Measurements from ENCODE around the gene COPS6. TPM values are rescaled to one million over a fixed set of nuclear protein-coding genes. Genes with fewer than 3 reads are reported as not detected.

Gene COPS6
- 413 and 435 TPM in 2 replicates for polyA plus RNA-seq (2012; rRNA removed)
- 340 and 388 TPM in 2 replicates for polyA plus RNA-seq (2012; cell fraction: cytosol; rRNA removed)
- 259 and 284 TPM in 2 replicates for polyA plus RNA-seq (2012; cell fraction: nucleus; rRNA removed)

DNA sequence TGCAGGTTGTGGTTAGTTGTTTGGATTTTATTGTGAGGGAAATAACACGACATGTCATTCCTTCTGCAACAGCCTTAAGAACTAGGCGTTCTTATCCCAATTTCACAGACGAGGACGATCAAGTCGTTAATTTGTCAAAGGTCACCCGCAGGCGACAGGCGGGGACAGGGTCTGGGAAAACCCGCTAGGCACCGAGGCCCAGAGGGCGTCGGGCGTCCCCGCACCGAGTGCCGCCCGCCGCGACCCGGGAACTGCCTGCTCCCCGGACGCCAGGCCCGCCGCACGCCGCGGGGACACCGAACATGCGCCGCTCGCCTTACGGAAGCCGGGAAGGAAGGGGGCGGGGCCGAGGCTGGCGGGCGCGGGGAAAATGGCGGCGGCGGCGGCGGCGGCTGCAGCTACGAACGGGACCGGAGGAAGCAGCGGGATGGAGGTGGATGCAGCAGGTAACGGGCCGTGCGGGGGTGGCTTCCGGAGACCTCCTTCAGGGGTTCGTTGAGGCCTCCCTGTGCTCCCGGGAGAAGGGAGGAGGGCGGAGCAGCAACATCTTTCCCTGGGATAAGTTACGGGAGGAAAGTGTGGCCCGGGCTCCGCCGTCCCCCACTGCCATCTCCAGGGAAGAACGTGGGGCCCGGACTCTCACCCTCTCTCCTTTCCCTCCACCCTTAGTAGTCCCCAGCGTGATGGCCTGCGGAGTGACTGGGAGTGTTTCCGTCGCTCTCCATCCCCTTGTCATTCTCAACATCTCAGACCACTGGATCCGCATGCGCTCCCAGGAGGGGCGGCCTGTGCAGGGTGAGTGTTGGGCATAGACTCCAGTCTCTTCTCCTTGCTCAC lies at the start of gene COPS6:
Gene COPS6, plus strand, starts transcription at position 349 of the 837 bp plus-strand sequence. Its CDS starts 22 bp downstream, at position 371.
- Histone ChIP-seq H3K4me2 (peak within 1 kb of the TSS; percentile 93), H3K27me3 (ENCODE audit: insufficient read depth) (no peaks in the 10 kb centered on the region), H3K9me3 (no peaks in the 10 kb centered on the region), H3K27ac (ENCODE audit: low read depth in 2 of 2, low read length in 1 of 2) (peak within 1 kb of the TSS; percentile 84 to 98), H3K4me3 (ENCODE audit: low read depth in 2 of 2, low read length in 1 of 2) (peak within 1 kb of the TSS; percentile 71 to 87), H3K4me1 (ENCODE audit: control insufficient read depth in 1 of 2, insufficient read depth in 2 of 2, low read depth in 1 of 2, low read length in 1 of 2) (peaks cover 25 to 33% of the 10 kb centered on the region in 2 experiments; a peak in 3 of 4 replicates), H3F3A (replicated peaks; ENCODE audit: insufficient read depth) (peaks cover 72% of the 10 kb centered on the region), H3K36me3 (replicated peaks in 1 of 2; ENCODE audit: control insufficient read depth in 1 of 2, insufficient read depth in 2 of 2, low read length in 1 of 2) (peaks cover 30 to 37% of the 10 kb centered on the region in 2 experiments), H3K79me2 (ENCODE audit: insufficient read depth) (peaks cover 51% of the 10 kb centered on the region), H3K9me2 (no peaks in the 10 kb centered on the region), H2AFZ (ENCODE audit: low read depth) (peak within 1 kb of the TSS; percentile 64), H4K20me1 (ENCODE audit: insufficient read depth) (no peaks in the 10 kb centered on the region), H3K9ac (peak within 1 kb of the TSS; percentile 87)
- 3% methylated on average over 38 of the region's 68 CpGs for WGBS (ENCODE audit: low lambda C conversion rate)
- DNase-seq: peak; percentile 97
- ChIA-PET CTCF (interaction anchor here (0.8 to 1.2 kb wide), 5 partner anchors 13 to 159 kb away, joined by 3 to 4 read pairs (median 3); partner anchors contain the start of genes AP4M1 and GJC3), POLR2A (interaction anchor here (0.7 to 7.5 kb wide), 4 partner anchors 12 to 341 kb away, joined by 3 to 98 read pairs (median 3); partner anchors contain the start of genes AP4M1, MCM7 and MEPCE)
- TF ChIP-seq POLR2AphosphoS5 (IDR thresholded peaks at IDR 0.05; ENCODE audit: low read depth, low read length): peak; percentile 85
- no peak for TF ChIP-seq RAD21 (IDR thresholded peaks at IDR 0.05; ENCODE audit: low read length)
- TF ChIP-seq, protein P1, sequence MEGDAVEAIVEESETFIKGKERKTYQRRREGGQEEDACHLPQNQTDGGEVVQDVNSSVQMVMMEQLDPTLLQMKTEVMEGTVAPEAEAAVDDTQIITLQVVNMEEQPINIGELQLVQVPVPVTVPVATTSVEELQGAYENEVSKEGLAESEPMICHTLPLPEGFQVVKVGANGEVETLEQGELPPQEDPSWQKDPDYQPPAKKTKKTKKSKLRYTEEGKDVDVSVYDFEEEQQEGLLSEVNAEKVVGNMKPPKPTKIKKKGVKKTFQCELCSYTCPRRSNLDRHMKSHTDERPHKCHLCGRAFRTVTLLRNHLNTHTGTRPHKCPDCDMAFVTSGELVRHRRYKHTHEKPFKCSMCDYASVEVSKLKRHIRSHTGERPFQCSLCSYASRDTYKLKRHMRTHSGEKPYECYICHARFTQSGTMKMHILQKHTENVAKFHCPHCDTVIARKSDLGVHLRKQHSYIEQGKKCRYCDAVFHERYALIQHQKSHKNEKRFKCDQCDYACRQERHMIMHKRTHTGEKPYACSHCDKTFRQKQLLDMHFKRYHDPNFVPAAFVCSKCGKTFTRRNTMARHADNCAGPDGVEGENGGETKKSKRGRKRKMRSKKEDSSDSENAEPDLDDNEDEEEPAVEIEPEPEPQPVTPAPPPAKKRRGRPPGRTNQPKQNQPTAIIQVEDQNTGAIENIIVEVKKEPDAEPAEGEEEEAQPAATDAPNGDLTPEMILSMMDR (IDR thresholded peaks at IDR 0.05): no peak
- peak; percentile 47; the same call in 1 of the 2 replicates for TF ChIP-seq GABPA (IDR thresholded peaks at IDR 0.05; ENCODE audit: low read depth)
- TF ChIP-seq NFIC (IDR thresholded peaks at IDR 0.05; ENCODE audit: borderline replicate concordance): no peak
- TF ChIP-seq, protein P2, sequence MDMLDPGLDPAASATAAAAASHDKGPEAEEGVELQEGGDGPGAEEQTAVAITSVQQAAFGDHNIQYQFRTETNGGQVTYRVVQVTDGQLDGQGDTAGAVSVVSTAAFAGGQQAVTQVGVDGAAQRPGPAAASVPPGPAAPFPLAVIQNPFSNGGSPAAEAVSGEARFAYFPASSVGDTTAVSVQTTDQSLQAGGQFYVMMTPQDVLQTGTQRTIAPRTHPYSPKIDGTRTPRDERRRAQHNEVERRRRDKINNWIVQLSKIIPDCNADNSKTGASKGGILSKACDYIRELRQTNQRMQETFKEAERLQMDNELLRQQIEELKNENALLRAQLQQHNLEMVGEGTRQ (IDR thresholded peaks at IDR 0.05; ENCODE audit: borderline replicate concordance, low read depth, low read length): no peak
- TF ChIP-seq NRF1 (IDR thresholded peaks at IDR 0.05; ENCODE audit: low read depth, low read length): peak; percentile 69
- no peak for TF ChIP-seq JUND (IDR thresholded peaks at IDR 0.05)
- TF ChIP-seq YY1 (IDR thresholded peaks at IDR 0.05; ENCODE audit: low read depth): peak; percentile 99
- peak; percentile 13; the same call in 1 of the 2 replicates for TF ChIP-seq TEAD4 (IDR thresholded peaks at IDR 0.05; ENCODE audit: borderline replicate concordance, insufficient read depth)
- no peak for TF ChIP-seq EZH2phosphoT487 (IDR thresholded peaks at IDR 0.05; ENCODE audit: borderline replicate concordance, low read depth)
- TF ChIP-seq SMC3 (IDR thresholded peaks at IDR 0.05; ENCODE audit: low read depth, low read length): no peak
- TF ChIP-seq GATA2 (CRISPR knock-in tag; IDR thresholded peaks at IDR 0.05): no peak
- TF ChIP-seq, protein P3, sequence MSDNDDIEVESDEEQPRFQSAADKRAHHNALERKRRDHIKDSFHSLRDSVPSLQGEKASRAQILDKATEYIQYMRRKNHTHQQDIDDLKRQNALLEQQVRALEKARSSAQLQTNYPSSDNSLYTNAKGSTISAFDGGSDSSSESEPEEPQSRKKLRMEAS (IDR thresholded peaks at IDR 0.05; ENCODE audit: low read depth): peak; percentile 99
- TF ChIP-seq MXI1 (IDR thresholded peaks at IDR 0.05; ENCODE audit: low read depth, low read length): peak; percentile 92
- TF ChIP-seq RXRA (IDR thresholded peaks at IDR 0.05; ENCODE audit: borderline replicate concordance, low read depth): no peak
- TF ChIP-seq SIN3A (IDR thresholded peaks at IDR 0.05; ENCODE audit: borderline replicate concordance, low read depth, low read length): 0 out of 2 replicates have a peak, but pooled peaks have one; percentile 58
- TF ChIP-seq, protein P4, sequence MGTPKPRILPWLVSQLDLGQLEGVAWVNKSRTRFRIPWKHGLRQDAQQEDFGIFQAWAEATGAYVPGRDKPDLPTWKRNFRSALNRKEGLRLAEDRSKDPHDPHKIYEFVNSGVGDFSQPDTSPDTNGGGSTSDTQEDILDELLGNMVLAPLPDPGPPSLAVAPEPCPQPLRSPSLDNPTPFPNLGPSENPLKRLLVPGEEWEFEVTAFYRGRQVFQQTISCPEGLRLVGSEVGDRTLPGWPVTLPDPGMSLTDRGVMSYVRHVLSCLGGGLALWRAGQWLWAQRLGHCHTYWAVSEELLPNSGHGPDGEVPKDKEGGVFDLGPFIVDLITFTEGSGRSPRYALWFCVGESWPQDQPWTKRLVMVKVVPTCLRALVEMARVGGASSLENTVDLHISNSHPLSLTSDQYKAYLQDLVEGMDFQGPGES (IDR thresholded peaks at IDR 0.05; ENCODE audit: low read depth, low read length): no peak
- TF ChIP-seq, protein P5, sequence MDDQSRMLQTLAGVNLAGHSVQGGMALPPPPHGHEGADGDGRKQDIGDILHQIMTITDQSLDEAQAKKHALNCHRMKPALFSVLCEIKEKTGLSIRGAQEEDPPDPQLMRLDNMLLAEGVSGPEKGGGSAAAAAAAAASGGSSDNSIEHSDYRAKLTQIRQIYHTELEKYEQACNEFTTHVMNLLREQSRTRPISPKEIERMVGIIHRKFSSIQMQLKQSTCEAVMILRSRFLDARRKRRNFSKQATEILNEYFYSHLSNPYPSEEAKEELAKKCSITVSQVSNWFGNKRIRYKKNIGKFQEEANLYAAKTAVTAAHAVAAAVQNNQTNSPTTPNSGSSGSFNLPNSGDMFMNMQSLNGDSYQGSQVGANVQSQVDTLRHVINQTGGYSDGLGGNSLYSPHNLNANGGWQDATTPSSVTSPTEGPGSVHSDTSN (IDR thresholded peaks at IDR 0.05): peak; percentile 19; the same call in 1 of the 2 replicates
- peak; percentile 62; the same call in 1 of the 2 replicates for TF ChIP-seq ELF1 (IDR thresholded peaks at IDR 0.05)
- no peak for TF ChIP-seq RFX5 (IDR thresholded peaks at IDR 0.05; ENCODE audit: low read length)
- TF ChIP-seq FOXM1 (IDR thresholded peaks at IDR 0.05; ENCODE audit: low read depth): no peak
- TF ChIP-seq, protein P6, sequence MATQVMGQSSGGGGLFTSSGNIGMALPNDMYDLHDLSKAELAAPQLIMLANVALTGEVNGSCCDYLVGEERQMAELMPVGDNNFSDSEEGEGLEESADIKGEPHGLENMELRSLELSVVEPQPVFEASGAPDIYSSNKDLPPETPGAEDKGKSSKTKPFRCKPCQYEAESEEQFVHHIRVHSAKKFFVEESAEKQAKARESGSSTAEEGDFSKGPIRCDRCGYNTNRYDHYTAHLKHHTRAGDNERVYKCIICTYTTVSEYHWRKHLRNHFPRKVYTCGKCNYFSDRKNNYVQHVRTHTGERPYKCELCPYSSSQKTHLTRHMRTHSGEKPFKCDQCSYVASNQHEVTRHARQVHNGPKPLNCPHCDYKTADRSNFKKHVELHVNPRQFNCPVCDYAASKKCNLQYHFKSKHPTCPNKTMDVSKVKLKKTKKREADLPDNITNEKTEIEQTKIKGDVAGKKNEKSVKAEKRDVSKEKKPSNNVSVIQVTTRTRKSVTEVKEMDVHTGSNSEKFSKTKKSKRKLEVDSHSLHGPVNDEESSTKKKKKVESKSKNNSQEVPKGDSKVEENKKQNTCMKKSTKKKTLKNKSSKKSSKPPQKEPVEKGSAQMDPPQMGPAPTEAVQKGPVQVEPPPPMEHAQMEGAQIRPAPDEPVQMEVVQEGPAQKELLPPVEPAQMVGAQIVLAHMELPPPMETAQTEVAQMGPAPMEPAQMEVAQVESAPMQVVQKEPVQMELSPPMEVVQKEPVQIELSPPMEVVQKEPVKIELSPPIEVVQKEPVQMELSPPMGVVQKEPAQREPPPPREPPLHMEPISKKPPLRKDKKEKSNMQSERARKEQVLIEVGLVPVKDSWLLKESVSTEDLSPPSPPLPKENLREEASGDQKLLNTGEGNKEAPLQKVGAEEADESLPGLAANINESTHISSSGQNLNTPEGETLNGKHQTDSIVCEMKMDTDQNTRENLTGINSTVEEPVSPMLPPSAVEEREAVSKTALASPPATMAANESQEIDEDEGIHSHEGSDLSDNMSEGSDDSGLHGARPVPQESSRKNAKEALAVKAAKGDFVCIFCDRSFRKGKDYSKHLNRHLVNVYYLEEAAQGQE (IDR thresholded peaks at IDR 0.05; ENCODE audit: low read depth, low read length): peak; percentile 73; the same call in 1 of the 2 replicates

Measured in SK-N-SH (cell line).